Measurements from ENCODE around the gene PROCA1. TPM values are rescaled to one million over a fixed set of nuclear protein-coding genes. Genes with fewer than 3 reads are reported as not detected.

PROCA1 gene
- total and polyA plus RNA-seq, 9 of the 15 experiments (the other 6 are each of a cell fraction or from before 2014, with no cell fraction given), result 0.78 to 16.2 (median 5.6) TPM

DNA sequence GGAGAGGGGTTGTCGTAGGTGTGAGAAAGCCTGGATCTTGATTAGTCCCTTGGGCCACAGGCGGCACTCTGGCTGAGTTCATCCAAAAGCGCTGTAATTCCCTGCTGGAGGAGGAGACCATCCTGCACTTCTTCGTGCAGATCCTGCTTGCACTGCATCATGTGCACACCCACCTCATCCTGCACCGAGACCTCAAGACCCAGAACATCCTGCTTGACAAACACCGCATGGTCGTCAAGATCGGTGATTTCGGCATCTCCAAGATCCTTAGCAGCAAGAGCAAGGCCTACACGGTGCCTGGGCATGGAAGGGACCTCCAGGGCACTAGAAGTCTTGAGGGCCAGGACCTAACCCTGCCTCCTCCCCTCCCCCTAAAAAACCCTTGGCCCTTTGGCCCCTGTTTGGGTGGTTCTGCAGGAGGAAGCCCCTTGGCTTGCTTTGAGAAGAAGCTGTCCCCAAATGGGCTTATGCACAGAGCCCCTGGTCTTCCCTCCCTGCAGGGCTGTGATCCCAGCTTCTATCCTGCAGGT, 23.1 kb upstream of the PROCA1 start (continued):
- TF ChIP-seq BRCA1 (IDR thresholded peaks at IDR 0.05), result no peak
- TF ChIP-seq BRCA1 (CRISPR knock-in tag; IDR thresholded peaks at IDR 0.05), result no peak
- TF ChIP-seq NR2F6 (CRISPR knock-in tag; IDR thresholded peaks at IDR 0.05), result no peak
- TF ChIP-seq ZNF764 (CRISPR knock-in tag; IDR thresholded peaks at IDR 0.05; ENCODE audit: low read depth), result no peak
- TF ChIP-seq MLLT1 (IDR thresholded peaks at IDR 0.05), result peak in 1 of 2 experiments; percentile 76; a peak in 2 of 4 replicates
- TF ChIP-seq, protein P1, sequence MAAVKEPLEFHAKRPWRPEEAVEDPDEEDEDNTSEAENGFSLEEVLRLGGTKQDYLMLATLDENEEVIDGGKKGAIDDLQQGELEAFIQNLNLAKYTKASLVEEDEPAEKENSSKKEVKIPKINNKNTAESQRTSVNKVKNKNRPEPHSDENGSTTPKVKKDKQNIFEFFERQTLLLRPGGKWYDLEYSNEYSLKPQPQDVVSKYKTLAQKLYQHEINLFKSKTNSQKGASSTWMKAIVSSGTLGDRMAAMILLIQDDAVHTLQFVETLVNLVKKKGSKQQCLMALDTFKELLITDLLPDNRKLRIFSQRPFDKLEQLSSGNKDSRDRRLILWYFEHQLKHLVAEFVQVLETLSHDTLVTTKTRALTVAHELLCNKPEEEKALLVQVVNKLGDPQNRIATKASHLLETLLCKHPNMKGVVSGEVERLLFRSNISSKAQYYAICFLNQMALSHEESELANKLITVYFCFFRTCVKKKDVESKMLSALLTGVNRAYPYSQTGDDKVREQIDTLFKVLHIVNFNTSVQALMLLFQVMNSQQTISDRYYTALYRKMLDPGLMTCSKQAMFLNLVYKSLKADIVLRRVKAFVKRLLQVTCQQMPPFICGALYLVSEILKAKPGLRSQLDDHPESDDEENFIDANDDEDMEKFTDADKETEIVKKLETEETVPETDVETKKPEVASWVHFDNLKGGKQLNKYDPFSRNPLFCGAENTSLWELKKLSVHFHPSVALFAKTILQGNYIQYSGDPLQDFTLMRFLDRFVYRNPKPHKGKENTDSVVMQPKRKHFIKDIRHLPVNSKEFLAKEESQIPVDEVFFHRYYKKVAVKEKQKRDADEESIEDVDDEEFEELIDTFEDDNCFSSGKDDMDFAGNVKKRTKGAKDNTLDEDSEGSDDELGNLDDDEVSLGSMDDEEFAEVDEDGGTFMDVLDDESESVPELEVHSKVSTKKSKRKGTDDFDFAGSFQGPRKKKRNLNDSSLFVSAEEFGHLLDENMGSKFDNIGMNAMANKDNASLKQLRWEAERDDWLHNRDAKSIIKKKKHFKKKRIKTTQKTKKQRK (IDR thresholded peaks at IDR 0.05; ENCODE audit: borderline replicate concordance, low read depth, low read length), result no peak
- TF ChIP-seq CREB3 (tag; conservative IDR thresholded peaks at IDR 0.05; ENCODE audit: low read depth), result 0 out of 2 replicates have a peak, but pooled peaks have one; percentile 27
- 0 out of 2 replicates have a peak, but pooled peaks have one; percentile 5 for TF ChIP-seq MTA1 (IDR thresholded peaks at IDR 0.05; ENCODE audit: borderline replicate concordance)
